Activated T-cell treated with anti-CD3 and anti-CD28 coated beads, Interleukin-2, amount 50 U/mL, for 4 hours (primary cell): ENCODE measurements around the gene LGR6. TPM values are rescaled to one million over a fixed set of nuclear protein-coding genes. Genes with fewer than 3 reads are reported as not detected.

Source experiments
- ATAC-seq, 2 donors: fragments of 200-7000 bp; cut with Tn5 transposase; one replicate each; pipeline ENCODE4 v1.10.0; 2021
- DNase-seq: peaks from one replicate; pipeline ENCODE4 v3.0.0-alpha.2; 2020
- H3K27me3 Mint-ChIP-seq: one replicate; pipeline ENCODE4 v1.8.0; 2021; ENCODE audit warnings: low read depth, mixed read lengths
- H3K36me3 Mint-ChIP-seq: one replicate; pipeline ENCODE4 v1.8.0; 2022; ENCODE audit warnings: mixed read lengths; ENCODE audit not compliant: insufficient read depth
- H3K4me1 Mint-ChIP-seq: one replicate; pipeline ENCODE4 v1.8.0; 2021; ENCODE audit warnings: low read depth, mixed read lengths
- H3K4me3 Mint-ChIP-seq: one replicate; pipeline ENCODE4 v1.8.0; 2021; ENCODE audit warnings: mild to moderate bottlenecking, moderate library complexity, mixed read lengths
- H3K9me3 Mint-ChIP-seq: one replicate; pipeline ENCODE4 v1.8.0; 2021; ENCODE audit warnings: mixed read lengths
- total RNA-seq, 3 donors: library from RNA; stranded (reverse); gene quantifications; one replicate each; pipeline ENCODE4 v1.2.1, GENCODE V29; 2021

LGR6 gene
- total RNA-seq, 3 donors from 2014 or later: 0.08 to 0.21 TPM; not detected in 1

DNA sequence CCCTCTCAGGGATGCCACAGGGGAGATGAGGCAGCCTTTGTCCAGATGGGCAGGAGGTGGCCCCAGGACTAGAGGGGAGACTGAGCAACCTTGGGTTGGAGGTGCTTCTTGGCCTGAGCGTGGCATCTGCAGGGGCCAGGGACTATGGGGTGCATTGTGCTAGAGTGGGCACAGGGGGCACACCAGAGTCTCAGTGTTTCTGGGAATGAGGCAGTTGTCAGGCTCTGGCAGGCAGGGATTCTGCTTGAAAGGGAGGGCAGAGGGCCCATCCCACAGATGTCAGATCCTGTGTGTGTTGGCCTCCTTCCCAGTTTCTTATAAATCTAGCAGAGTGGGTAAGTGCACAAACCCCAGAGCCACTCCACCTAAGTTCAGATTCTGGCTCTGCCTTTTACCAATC, 13.7 kb downstream of the LGR6 start:
- DNase-seq (no peak), ATAC-seq (no peak)
- no peak overlapping the region for H3K4me3 Mint-ChIP-seq
- no peaks in the 10 kb centered on the region for H3K36me3 Mint-ChIP-seq
- H3K27me3 Mint-ChIP-seq: peaks cover 11% of the 10 kb centered on the region
- H3K9me3 Mint-ChIP-seq: no peaks in the 10 kb centered on the region
- peaks cover 2% of the 10 kb centered on the region for H3K4me1 Mint-ChIP-seq

DNA sequence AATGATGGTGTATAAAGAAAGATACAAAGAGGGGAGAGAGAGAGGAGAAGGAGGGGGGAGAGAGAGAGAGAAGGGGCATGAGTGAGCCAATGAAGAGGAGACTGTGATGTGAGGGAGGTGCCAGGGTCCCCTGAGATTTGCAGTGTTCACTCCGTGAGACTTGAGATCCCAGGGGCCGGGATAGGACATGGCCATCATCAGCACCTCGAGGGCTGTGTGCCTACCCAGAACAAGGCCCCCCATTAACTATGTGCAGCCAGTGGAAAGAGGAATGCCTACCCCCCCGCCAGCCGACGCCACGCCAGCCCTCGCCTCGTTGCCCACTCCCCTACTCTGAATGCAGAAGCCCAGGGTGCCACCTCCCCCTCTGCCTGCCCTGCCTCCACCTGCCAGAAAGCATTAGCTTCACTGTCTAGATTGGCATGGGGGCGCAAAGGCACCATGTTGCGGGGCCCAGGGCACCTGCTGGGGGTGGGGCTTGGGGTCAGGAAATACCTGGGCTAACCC, 14.8 kb downstream of the LGR6 start:
- no peak for DNase-seq
- Mint-ChIP-seq H3K27me3 (peaks cover 22% of the 10 kb centered on the region), H3K36me3 (no peaks in the 10 kb centered on the region), H3K4me3 (no peak overlapping the region), H3K4me1 (peaks cover under 1% of the 10 kb centered on the region), H3K9me3 (no peaks in the 10 kb centered on the region)
- ATAC-seq: no peak

DNA sequence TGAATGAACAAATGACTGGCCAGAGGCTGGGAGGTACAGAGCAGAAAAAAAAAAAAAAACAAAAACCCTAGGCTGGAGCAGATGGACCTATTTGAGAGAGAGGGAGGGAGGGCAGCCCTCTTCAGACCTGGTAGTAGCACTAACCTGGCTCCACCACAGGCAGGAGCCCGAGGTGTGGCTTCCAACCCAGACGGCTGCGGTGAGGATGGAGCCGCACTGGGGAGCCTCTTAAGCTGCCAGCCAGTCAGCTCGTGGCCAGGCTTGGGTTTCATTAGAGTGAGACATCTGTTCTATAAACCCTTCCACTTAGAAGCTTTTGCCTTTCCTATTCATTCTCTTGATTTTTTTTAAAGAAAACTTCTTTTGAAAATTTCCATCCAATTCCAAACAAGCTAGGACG, 16.8 kb downstream of the LGR6 start:
- peaks cover 9% of the 10 kb centered on the region for H3K4me1 Mint-ChIP-seq
- DNase-seq: no peak
- H3K27me3 Mint-ChIP-seq: peaks cover 35% of the 10 kb centered on the region
- no peaks in the 10 kb centered on the region for H3K9me3 Mint-ChIP-seq
- no peak overlapping the region for H3K4me3 Mint-ChIP-seq
- no peak for ATAC-seq
- no peaks in the 10 kb centered on the region for H3K36me3 Mint-ChIP-seq

DNA sequence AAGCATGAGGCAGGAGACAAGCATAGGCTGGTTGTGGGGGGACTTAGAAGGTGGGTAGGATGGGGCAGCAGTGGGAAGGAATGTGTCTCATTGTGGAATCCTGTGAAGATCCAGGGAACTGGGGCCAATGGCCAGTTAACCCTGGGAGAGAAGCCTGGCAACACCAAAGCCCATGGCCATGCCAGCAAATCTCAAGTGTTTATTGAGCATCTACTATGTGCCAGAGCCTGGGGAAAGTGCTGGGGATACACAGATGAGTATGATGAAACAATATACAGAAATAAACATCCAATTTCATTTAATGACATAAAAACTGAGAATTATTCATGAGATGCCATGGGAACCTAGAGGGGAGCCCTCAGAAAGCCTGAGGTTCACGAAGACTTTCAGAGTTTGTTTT, 17.4 kb downstream of the LGR6 start:
- no peak for DNase-seq
- Mint-ChIP-seq H3K36me3 (no peaks in the 10 kb centered on the region), H3K27me3 (peaks cover 41% of the 10 kb centered on the region), H3K4me1 (peaks cover 9% of the 10 kb centered on the region), H3K4me3 (no peak overlapping the region), H3K9me3 (no peaks in the 10 kb centered on the region)
- no peak for ATAC-seq

DNA sequence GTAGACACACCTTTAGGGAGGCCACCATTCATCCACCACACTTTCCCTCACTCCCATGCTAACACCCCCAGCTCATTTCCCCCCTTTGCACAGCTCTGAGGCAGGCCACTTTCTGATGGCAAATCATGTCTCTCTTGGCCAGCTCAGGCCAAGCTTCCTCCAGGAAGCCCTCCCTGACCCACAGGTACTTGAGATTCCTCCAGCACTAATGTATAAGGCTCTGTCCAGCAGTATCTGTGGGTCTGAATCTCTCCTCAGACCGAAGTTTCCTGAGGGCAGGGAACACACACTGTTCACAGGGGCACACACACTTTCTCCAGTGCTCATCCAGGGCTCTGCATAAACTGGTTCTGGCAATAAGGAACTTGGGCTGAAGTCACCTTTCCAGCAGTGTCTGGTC, 19.2 kb downstream of the LGR6 start:
- Mint-ChIP-seq H3K36me3 (no peaks in the 10 kb centered on the region), H3K27me3 (peaks cover 46% of the 10 kb centered on the region), H3K4me1 (peaks cover 9% of the 10 kb centered on the region), H3K9me3 (no peaks in the 10 kb centered on the region), H3K4me3 (no peak overlapping the region)
- DNase-seq (no peak), ATAC-seq (no peak)

DNA sequence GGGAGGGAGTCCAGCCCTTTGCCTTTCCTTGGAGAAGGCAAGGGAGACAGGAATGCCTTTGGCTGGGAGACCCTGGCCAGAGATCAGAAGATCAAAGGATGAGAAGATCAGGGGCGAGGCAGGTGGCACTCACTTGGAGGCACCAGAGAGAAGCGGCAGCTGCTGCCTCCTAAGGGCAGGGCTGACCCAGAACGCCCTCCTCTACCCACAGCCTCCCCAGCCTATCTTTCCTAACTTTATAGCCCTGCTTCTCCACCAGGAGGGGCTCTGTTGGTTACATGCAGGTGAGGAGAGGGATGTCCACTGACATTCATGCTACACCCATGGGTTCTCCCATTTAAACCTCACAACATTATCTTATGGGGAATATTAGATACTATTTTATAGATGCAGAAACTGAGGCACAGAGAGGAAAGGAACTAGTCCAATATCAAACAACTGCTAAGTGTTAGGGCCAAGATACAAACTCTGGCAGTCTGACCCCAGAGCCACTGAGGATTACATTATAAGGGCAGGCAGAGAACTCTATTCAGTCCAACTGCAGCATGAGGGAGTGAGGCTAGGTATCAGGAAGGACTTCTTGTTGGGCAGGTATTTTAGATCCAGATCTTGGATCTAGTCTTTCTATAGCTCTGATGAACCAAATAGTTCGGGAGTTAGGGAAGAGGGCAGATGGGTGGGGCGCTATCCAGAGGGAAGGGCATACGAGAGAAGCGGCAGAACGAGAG, 19.9 kb downstream of the LGR6 start:
- H3K9me3 Mint-ChIP-seq: no peaks in the 10 kb centered on the region
- peaks cover 49% of the 10 kb centered on the region for H3K27me3 Mint-ChIP-seq
- DNase-seq (no peak), ATAC-seq (no peak)
- peaks cover 9% of the 10 kb centered on the region for H3K4me1 Mint-ChIP-seq
- H3K4me3 Mint-ChIP-seq: peak overlapping the region; percentile 14
- no peaks in the 10 kb centered on the region for H3K36me3 Mint-ChIP-seq

DNA sequence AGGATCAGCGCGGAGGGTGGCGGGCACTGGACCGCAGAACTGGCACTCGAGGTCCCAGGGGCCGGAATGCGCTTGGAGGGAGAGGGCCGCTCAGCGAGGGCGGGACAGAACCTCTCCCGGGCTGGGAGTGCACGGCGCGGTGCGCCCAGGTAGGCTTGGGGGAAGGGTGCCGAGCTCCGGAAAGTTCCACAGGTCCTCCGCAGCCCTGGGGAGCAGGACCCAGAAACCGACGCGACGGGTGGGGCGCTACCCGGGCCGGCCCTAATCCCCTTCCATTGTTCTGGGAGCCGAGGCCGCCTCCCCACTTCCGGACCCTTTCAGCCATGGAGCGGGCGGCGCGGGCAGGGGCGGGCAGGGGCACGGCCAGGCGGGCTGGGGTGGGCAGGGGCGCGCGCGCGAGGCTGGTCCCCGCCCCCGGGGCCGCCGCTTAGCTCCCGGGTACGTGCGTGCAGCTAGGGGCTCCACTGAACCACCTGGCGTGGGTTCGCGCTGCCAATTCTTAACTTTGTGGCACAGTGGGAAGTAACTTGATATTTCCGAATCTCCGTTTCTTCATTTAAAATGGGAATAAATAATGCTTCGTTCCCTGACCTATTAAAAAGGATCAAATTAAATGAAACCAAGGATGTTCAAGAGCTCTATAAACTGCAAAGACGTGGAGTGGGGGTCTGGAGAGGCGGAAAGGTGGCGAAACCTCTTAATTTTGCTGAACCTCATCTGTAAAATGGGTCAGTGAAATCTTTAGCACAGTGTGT, 20.7 kb downstream of the LGR6 start:
- DNase-seq: no peak
- Mint-ChIP-seq H3K36me3 (no peaks in the 10 kb centered on the region), H3K4me1 (peaks cover 9% of the 10 kb centered on the region), H3K9me3 (no peaks in the 10 kb centered on the region), H3K4me3 (peak overlapping the region; percentile 22), H3K27me3 (peaks cover 52% of the 10 kb centered on the region)
- ATAC-seq: no peak

DNA sequence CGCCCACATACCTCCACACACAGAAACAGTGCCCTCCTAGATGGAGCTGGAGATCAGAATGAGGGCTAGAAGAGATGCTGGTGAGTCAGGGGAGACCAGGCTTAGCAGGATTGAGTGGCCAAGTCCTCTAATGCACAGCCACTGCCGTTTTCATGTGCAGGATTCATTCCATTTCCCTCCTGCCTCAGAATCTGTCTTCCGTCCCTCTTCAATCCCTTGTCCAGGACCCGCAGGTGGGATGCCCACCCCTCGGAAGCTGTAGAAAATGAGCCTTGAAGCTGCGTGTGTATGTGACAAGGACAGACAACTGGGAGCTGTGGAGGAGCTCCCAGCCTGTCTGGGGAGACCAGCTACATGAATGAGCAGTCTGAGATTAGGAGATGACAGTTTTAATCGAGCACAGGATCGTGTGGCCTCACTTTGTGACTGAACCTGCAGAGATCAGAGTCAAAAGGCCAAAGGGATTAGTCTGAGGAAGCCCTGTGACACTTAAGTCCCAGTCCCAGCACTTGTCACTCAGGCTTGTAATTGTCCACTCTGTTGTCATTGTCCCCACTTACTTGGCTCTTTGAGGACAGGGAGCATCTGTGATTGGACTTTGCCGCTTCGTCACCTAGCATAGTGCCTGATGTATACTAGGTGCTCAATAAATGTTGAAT, 22.0 kb downstream of the LGR6 start:
- H3K9me3 Mint-ChIP-seq: no peaks in the 10 kb centered on the region
- no peaks in the 10 kb centered on the region for H3K36me3 Mint-ChIP-seq
- H3K4me3 Mint-ChIP-seq: no peak overlapping the region
- DNase-seq (no peak), ATAC-seq (no peak)
- H3K4me1 Mint-ChIP-seq: peaks cover 9% of the 10 kb centered on the region
- H3K27me3 Mint-ChIP-seq: peaks cover 52% of the 10 kb centered on the region

DNA sequence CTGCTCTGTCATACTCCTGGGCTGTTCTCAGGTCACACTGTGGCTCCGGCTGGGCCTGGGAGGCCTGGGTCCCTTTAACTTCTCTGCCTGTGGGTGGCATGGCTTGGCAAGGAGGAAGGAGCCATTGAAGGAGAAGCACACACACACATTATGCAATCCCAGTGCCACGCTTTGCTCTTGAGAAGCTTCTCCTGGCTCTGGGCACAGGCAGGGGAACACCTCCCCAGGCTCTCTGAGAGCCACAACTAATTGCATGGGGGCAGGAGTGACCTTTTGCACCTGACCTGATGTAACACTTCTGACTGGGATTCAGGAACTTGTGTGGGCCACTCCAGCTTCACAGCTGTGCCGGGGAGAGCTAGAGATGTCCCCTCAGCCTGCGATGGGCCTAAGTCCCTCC, 23.1 kb downstream of the LGR6 start:
- DNase-seq: no peak
- peaks cover 9% of the 10 kb centered on the region for H3K4me1 Mint-ChIP-seq
- no peaks in the 10 kb centered on the region for H3K36me3 Mint-ChIP-seq
- H3K9me3 Mint-ChIP-seq: no peaks in the 10 kb centered on the region
- no peak overlapping the region for H3K4me3 Mint-ChIP-seq
- H3K27me3 Mint-ChIP-seq: peaks cover 46% of the 10 kb centered on the region
- ATAC-seq: no peak

DNA sequence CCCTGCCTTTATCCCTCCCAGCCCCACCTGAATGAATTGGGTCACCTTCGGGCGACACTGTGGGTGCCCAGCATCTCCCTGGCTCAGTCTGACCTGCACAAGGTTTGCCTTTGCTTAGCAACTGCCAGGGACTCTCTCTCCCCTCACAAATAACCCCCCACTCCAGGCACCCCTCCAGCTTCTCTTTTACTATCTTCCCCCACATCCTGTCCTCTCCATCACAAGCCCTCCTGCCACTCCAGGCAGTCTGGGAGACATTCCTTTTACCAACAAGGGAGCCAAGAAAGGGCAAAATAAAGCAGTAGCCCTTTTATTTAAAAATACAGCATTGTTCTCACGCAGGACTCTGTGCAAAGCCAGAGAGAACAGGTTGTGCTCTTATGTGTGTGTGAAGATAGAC, 23.9 kb downstream of the LGR6 start:
- Mint-ChIP-seq H3K9me3 (no peaks in the 10 kb centered on the region), H3K4me1 (peaks cover 9% of the 10 kb centered on the region), H3K36me3 (no peaks in the 10 kb centered on the region), H3K27me3 (peaks cover 38% of the 10 kb centered on the region), H3K4me3 (no peak overlapping the region)
- ATAC-seq (no peak), DNase-seq (no peak)

DNA sequence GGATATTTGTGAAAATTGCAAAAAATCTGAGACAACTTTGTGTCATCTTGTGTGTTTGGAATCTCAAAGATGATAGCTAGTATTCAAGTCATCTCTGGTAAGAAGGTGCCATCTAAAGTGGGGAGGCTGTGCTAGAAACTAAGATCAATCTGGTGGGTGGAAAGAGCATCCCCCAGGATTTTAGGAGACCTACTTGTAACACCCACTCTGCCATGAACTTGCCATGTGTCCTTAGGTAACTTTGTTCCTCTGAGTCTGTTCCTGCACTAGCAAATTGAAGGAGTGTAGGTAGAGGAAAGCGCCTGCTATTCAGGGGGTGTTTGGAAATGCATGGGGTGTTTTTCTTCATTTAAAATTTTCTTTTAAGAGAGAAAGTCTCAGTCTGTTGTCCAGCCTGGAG, 24.4 kb downstream of the LGR6 start:
- Mint-ChIP-seq H3K9me3 (no peaks in the 10 kb centered on the region), H3K36me3 (no peaks in the 10 kb centered on the region), H3K4me3 (no peak overlapping the region), H3K4me1 (peaks cover 9% of the 10 kb centered on the region), H3K27me3 (peaks cover 34% of the 10 kb centered on the region)
- ATAC-seq (no peak), DNase-seq (no peak)

DNA sequence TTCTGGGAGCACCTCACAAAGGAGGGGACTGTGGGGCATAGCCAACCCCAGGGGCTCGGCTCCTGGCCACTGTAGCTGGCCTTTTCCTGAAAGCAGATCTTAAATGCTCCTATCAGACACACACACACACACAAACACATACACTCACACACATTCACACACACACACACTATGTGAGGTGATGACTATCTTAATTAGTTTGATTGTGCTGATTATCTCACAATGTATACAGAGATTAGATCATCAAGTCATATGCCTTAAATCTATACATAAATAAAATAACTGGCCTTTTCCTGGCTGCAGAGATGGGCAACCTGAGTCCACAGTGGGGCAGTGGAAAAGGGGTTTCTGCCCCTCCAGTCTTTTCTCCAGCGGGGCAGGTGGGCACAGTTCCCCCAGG, 27.1 kb downstream of the LGR6 start:
- Mint-ChIP-seq H3K36me3 (no peaks in the 10 kb centered on the region), H3K27me3 (peaks cover 16% of the 10 kb centered on the region), H3K9me3 (no peaks in the 10 kb centered on the region), H3K4me1 (no peaks in the 10 kb centered on the region), H3K4me3 (no peak overlapping the region)
- ATAC-seq (no peak), DNase-seq (no peak)

DNA sequence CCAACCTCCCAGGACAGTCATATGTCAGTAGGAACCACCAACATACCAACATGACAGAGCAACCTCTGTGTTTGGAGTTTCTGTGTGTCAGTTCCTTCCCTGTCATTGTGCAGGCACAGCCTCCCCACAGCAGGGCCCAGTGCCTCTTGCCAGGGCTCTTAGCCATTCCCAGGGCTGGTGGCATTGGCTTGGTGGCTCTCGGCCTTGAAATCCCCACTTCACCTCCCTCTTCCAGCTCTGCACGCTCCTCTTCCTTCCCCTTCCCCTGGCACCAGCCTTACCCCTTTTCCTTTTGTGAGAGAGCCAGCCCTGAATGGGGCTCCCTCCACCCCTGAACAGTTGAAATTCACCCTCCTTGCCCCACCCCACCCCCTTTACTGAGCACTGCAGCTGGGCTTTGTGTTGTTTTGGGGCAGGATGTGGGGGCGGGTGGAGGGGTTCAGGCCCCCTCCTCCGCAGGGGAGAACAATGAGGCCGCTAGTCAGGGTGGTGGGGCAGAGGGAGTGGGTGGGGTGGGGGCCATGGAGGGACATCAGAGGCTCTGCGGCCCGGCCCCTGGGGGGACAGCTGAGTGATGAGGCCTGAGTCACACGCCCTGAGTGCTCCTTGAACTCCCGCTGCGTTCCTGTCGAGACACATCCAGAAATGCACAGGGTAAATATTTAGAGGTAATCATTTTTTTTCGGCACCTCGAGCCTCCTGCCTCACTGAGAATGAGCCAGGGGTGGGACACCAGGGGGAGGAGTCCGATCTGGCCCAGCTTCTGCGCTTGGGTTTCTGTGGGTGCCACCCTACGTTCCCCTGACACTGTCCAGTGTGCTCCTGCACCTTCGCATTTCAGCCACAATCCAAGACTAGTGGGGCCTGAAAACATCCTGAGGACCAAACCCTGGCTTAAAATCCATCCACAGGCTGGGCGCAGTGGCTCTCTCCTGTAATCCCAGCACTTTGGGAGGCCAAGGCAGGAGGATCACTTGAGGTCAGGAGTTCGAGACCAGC, 28.6 kb downstream of the LGR6 start:
- H3K9me3 Mint-ChIP-seq: no peaks in the 10 kb centered on the region

More for the DNA sequence above, 28.6 kb downstream of the LGR6 start:
- Mint-ChIP-seq H3K4me3 (no peak overlapping the region), H3K27me3 (peaks cover 12% of the 10 kb centered on the region), H3K36me3 (no peaks in the 10 kb centered on the region), H3K4me1 (no peaks in the 10 kb centered on the region)
- DNase-seq (no peak), ATAC-seq (no peak)
